ENCODE data around the gene DGCR6L.
A peak's percentile ranks its signal among the peaks of the same experiment; 100 is the strongest.
"Not testable (repeated sequence)": the region's sequence is repeated elsewhere in the genome, so short reads cannot be mapped to it uniquely, and the experiment has no call there.

Gene DGCR6L

GRCh38 chr22:20319745-20320658 lies at the start of gene DGCR6L:
DGCR6L (minus strand) TSS chr22:20320060; CDS start chr22:20319988, 72 bp downstream.
- peak; percentile 59 for DNase-seq

GRCh38 chr22:20368875-20369274 lies 49.0 kb upstream of the DGCR6L start:
- DNase-seq = not testable (repeated sequence)

GRCh38 chr22:20366841-20367240 lies 47.0 kb upstream of the DGCR6L start:
- not testable (repeated sequence) for DNase-seq

GRCh38 chr22:20364335-20365260 lies 44.7 kb upstream of the DGCR6L start:
- not testable (repeated sequence) for DNase-seq

- DNase-seq = not testable (repeated sequence)
Measured at GRCh38 chr22:20362403-20362802, 42.5 kb upstream of the DGCR6L start.

- DNase-seq = not testable (repeated sequence)
Measured at GRCh38 chr22:20361752-20362229, 41.9 kb upstream of the DGCR6L start.

GRCh38 chr22:20360866-20361751 lies 41.2 kb upstream of the DGCR6L start:
- not testable (repeated sequence) for DNase-seq

- DNase-seq = not testable (repeated sequence)
Measured at GRCh38 chr22:20360261-20360660, 40.4 kb upstream of the DGCR6L start.

- not testable (repeated sequence) for DNase-seq
Measured at GRCh38 chr22:20358503-20359239, 38.8 kb upstream of the DGCR6L start.

GRCh38 chr22:20357967-20358366 lies 38.1 kb upstream of the DGCR6L start:
- DNase-seq = not testable (repeated sequence)

- DNase-seq = not testable (repeated sequence)
Measured at GRCh38 chr22:20356906-20357305, 37.0 kb upstream of the DGCR6L start.

GRCh38 chr22:20355939-20356636 lies 36.2 kb upstream of the DGCR6L start:
- not testable (repeated sequence) for DNase-seq

GRCh38 chr22:20354238-20354975 lies 34.5 kb upstream of the DGCR6L start:
- DNase-seq = no peak

- not testable (repeated sequence) for DNase-seq
Measured at GRCh38 chr22:20352536-20352935, 32.7 kb upstream of the DGCR6L start.

- DNase-seq = not testable (repeated sequence)
Measured at GRCh38 chr22:20346553-20346952, 26.7 kb upstream of the DGCR6L start.

GRCh38 chr22:20338291-20338690 lies 18.4 kb upstream of the DGCR6L start:
- DNase-seq = not testable (repeated sequence)

GRCh38 chr22:20337807-20338206 lies 17.9 kb upstream of the DGCR6L start:
- DNase-seq = not testable (repeated sequence)

GRCh38 chr22:20336561-20336960 lies 16.7 kb upstream of the DGCR6L start:
- not testable (repeated sequence) for DNase-seq

GRCh38 chr22:20328569-20328930 lies 8.7 kb upstream of the DGCR6L start:
- DNase-seq = not testable (repeated sequence)

GRCh38 chr22:20325996-20326395 lies 6.1 kb upstream of the DGCR6L start:
- not testable (repeated sequence) for DNase-seq

Data from NCI-H526 treated with DMSO at 0.1 percent for 48 hours (cell line).